OCI-LY3 (cell line): ENCODE data around the gene KRTAP5-10.
"Not testable (repeated sequence)": the region's sequence is repeated elsewhere in the genome, so short reads cannot be mapped to it uniquely, and the experiment has no call there.

Source experiments
- CTCF ChIP-seq: fragments of 200-600, 300-600 bp; sonication (generic); IDR thresholded peaks from 2 replicates; pipeline ENCODE4 v1.5.1; 2014; ENCODE audit warnings: antibody characterized with exemption, low read length, low read depth
- EZH2phosphoT487 ChIP-seq: fragments of 200-600 bp; shearing (Covaris generic); IDR thresholded peaks from 2 replicates; pipeline ENCODE4 v1.6.1; 2018; ENCODE audit warnings: antibody characterized with exemption, mixed run types, low read depth

DNA sequence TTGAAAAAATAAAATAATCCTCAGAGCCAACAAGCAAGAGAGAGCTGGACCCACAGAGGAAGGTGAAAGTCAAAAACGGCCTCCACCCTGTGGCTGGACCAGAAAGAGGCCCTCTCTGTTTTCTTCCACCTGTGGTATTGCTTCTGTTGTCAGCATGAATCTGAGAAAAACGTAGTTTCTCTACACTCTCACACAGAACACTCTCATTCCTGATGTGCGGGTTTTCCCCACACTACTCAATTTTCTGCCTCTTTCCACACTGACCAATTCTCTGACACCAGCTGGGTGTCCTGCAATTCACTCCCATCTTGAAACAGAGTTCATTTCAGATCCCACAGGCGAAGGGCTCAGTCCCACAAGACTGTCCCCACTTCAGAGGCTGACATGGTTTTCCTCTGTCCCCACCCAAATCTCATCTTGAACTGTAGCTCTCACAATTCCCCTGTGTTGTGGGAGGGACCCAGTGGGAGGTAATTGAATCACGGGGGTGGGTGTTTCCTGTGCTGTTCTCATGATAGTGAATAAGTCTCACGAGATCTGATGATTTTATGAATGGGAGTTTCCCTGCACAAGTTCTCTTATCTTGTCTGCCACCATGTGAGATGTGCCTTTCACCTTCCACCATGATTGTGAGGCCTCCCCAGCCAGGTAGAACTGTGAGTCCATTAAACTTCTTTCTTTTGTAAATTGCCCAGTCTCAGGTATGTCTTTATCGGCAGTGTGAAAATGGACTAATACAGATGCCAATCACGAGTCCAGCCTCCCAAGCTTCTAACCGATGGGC lies 24.6 kb upstream of the KRTAP5-10 start:
- not testable (repeated sequence) for TF ChIP-seq CTCF, EZH2phosphoT487
